Osteocyte (in vitro differentiated cells): ENCODE results near the gene PLIN1. TPM values are rescaled to one million over a fixed set of nuclear protein-coding genes. Genes with fewer than 3 reads are reported as not detected.

Experiments used
- DNase-seq: peaks from one replicate; pipeline ENCODE4 v3.0.0; 2021; ENCODE audit warnings: mixed read lengths; ENCODE audit not compliant: unreplicated experiment; ENCODE audit errors: extremely low spot score
- H3K27ac Mint-ChIP-seq: one replicate; pipeline ENCODE4 v1.8.0; 2021; ENCODE audit warnings: mild to moderate bottlenecking, mixed read lengths; ENCODE audit not compliant: unreplicated experiment
- H3K27me3 Mint-ChIP-seq: one replicate; pipeline ENCODE4 v1.8.0; 2021; ENCODE audit warnings: mixed read lengths; ENCODE audit not compliant: unreplicated experiment
- H3K36me3 Mint-ChIP-seq: one replicate; pipeline ENCODE4 v1.8.0; 2021; ENCODE audit warnings: mixed read lengths; ENCODE audit not compliant: unreplicated experiment
- H3K4me1 Mint-ChIP-seq: one replicate; pipeline ENCODE4 v1.8.0; 2021; ENCODE audit warnings: mixed read lengths; ENCODE audit not compliant: unreplicated experiment
- H3K4me3 Mint-ChIP-seq: one replicate; pipeline ENCODE4 v1.8.0; 2021; ENCODE audit warnings: mild to moderate bottlenecking, moderate library complexity, mixed read lengths; ENCODE audit not compliant: unreplicated experiment
- H3K9me3 Mint-ChIP-seq: one replicate; pipeline ENCODE4 v1.8.0; 2021; ENCODE audit warnings: mixed read lengths; ENCODE audit not compliant: unreplicated experiment
- total RNA-seq: library from RNA; stranded (reverse); gene quantifications from 2 replicates; pipeline ENCODE4 v1.2.1, GENCODE V29; 2021
- TF ChIP-seq, protein P1 (sequence below): fragments of 200-600 bp; sonication (generic); IDR thresholded peaks from 2 replicates; pipeline ENCODE4 v1.5.0; 2021; ENCODE audit warnings: antibody characterized with exemption, mild to moderate bottlenecking, moderate library complexity

PLIN1 gene
- total RNA-seq, 1 donor from 2014 or later, result 0.70 TPM

DNA sequence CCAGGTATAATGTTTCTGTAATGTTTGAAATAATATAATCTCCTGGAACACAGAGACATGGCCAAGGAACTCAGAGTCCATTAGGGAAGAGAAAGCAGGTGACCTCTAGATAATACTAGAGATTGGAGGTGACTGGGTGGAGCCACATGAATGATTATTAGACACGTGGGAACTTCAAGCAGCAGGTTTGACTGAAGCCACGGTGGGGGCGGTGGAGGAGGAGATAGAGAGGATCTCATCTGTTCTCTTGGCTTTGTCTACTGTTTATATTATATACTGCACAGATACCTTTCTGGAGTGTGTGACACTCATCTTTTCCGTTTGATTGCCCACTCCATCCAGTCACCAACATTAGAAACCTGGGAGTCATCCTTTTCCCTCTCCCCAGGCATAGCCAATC is 57.6 kb downstream of the PLIN1 start:
- Mint-ChIP-seq H3K27me3 (no peaks in the 10 kb centered on the region), H3K27ac (no peak overlapping the region), H3K9me3 (no peaks in the 10 kb centered on the region), H3K4me1 (no peaks in the 10 kb centered on the region), H3K4me3 (no peak overlapping the region), H3K36me3 (peaks cover 19% of the 10 kb centered on the region)
- TF ChIP-seq, protein P1, sequence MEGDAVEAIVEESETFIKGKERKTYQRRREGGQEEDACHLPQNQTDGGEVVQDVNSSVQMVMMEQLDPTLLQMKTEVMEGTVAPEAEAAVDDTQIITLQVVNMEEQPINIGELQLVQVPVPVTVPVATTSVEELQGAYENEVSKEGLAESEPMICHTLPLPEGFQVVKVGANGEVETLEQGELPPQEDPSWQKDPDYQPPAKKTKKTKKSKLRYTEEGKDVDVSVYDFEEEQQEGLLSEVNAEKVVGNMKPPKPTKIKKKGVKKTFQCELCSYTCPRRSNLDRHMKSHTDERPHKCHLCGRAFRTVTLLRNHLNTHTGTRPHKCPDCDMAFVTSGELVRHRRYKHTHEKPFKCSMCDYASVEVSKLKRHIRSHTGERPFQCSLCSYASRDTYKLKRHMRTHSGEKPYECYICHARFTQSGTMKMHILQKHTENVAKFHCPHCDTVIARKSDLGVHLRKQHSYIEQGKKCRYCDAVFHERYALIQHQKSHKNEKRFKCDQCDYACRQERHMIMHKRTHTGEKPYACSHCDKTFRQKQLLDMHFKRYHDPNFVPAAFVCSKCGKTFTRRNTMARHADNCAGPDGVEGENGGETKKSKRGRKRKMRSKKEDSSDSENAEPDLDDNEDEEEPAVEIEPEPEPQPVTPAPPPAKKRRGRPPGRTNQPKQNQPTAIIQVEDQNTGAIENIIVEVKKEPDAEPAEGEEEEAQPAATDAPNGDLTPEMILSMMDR, result no peak
- no peak for DNase-seq

DNA sequence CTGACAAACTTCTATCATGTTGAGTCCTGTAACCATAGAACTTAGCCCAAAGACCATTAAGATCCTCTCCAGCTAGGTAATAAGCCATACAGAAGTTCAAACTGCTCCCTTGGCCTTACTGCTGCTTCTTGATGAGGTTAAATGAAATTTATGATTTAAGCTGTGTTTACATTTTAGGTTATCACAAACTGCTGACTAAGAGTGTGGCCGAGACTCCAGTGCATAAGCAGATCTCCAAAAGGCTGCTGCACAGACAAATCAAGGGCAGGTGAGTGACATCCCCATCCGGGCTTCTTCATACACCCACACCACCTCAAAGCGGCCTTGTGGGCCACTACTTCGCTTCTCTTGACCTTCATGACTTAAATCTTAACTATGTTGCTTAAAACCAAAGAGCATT is 62.9 kb downstream of the PLIN1 start:
- Mint-ChIP-seq H3K4me1 (no peaks in the 10 kb centered on the region), H3K9me3 (peaks cover 22% of the 10 kb centered on the region), H3K27me3 (no peaks in the 10 kb centered on the region), H3K27ac (no peak overlapping the region), H3K36me3 (peaks cover 22% of the 10 kb centered on the region), H3K4me3 (no peak overlapping the region)
- no peak for DNase-seq
- TF ChIP-seq, protein P1, result no peak

- TF ChIP-seq, protein P1, result no peak
- no peaks in the 10 kb centered on the region for H3K27me3 Mint-ChIP-seq
- no peak overlapping the region for H3K27ac Mint-ChIP-seq
- peaks cover 31% of the 10 kb centered on the region for H3K9me3 Mint-ChIP-seq
- no peak overlapping the region for H3K4me3 Mint-ChIP-seq
- peaks cover 2% of the 10 kb centered on the region for H3K4me1 Mint-ChIP-seq
- H3K36me3 Mint-ChIP-seq, result peaks cover 32% of the 10 kb centered on the region
- no peak for DNase-seq
Observed at GRCh38 chr15:89615135-89615534, 64.0 kb downstream of the PLIN1 start.

Other genes starting within 250 kb of the PLIN1 start
- gene RHCG, start 182.8 kb downstream of the PLIN1 start, total RNA-seq, result not detected in 2 replicates
- 2.1 and 2.3 TPM in 2 replicates for gene TICRR, start 103.9 kb downstream of the PLIN1 start, total RNA-seq
- 18.2 and 20.0 TPM in 2 replicates for gene KIF7, start 23.9 kb downstream of the PLIN1 start, total RNA-seq
- 4.6 and 5.6 TPM in 2 replicates for gene PEX11A, start 11.4 kb upstream of the PLIN1 start, total RNA-seq
- 0.19 TPM in 1 of 2 replicates, not detected in the other for gene WDR93, start 11.4 kb upstream of the PLIN1 start, total RNA-seq
- 2.1 and 2.2 TPM in 2 replicates for gene MESP1, start 71.9 kb upstream of the PLIN1 start, total RNA-seq
- not detected in 2 replicates for gene MESP2, start 97.0 kb upstream of the PLIN1 start, total RNA-seq
- 93.1 and 95.4 TPM in 2 replicates for gene ANPEP, start 135.5 kb upstream of the PLIN1 start, total RNA-seq
- 26.9 and 29.3 TPM in 2 replicates for gene AP3S2, start 214.6 kb upstream of the PLIN1 start, total RNA-seq
- 18.7 and 23.0 TPM in 2 replicates for gene ARPIN, start 233.6 kb upstream of the PLIN1 start, total RNA-seq